ENCODE measurements around the gene ILRUN. TPM values are rescaled to one million over a fixed set of nuclear protein-coding genes. Genes with fewer than 3 reads are reported as not detected.
A peak's percentile ranks its signal among the peaks of the same experiment; 100 is the strongest.
"Not testable (repeated sequence)": the region's sequence is repeated elsewhere in the genome, so short reads cannot be mapped to it uniquely, and the experiment has no call there.

ILRUN gene
- total RNA-seq, 1 donor from 2014 or later = 58.9 TPM

- Mint-ChIP-seq H3K27ac (ENCODE audit: unreplicated experiment) (no peak overlapping the region), H3K9me3 (ENCODE audit: unreplicated experiment) (no peaks in the 10 kb centered on the region), H3K4me3 (ENCODE audit: unreplicated experiment) (no peak overlapping the region), H3K27me3 (ENCODE audit: unreplicated experiment) (no peaks in the 10 kb centered on the region), H3K4me1 (ENCODE audit: unreplicated experiment) (peaks cover 9% of the 10 kb centered on the region), H3K36me3 (ENCODE audit: low read depth, unreplicated experiment) (no peaks in the 10 kb centered on the region)
- TF ChIP-seq CTCF (IDR thresholded peaks at IDR 0.05; ENCODE audit: unreplicated experiment) = no peak
- no peak for DNase-seq (ENCODE audit: low spot score)
Observed at GRCh38 chr6:34664256-34664971, 32.2 kb downstream of the ILRUN start.

- TF ChIP-seq CTCF (IDR thresholded peaks at IDR 0.05; ENCODE audit: unreplicated experiment) = no peak
- no peak overlapping the region for H3K4me3 Mint-ChIP-seq (ENCODE audit: unreplicated experiment)
- no peaks in the 10 kb centered on the region for H3K27me3 Mint-ChIP-seq (ENCODE audit: unreplicated experiment)
- no peaks in the 10 kb centered on the region for H3K9me3 Mint-ChIP-seq (ENCODE audit: unreplicated experiment)
- no peak for DNase-seq (ENCODE audit: low spot score)
- no peaks in the 10 kb centered on the region for H3K36me3 Mint-ChIP-seq (ENCODE audit: low read depth, unreplicated experiment)
- H3K4me1 Mint-ChIP-seq (ENCODE audit: unreplicated experiment) = peaks cover 9% of the 10 kb centered on the region
- H3K27ac Mint-ChIP-seq (ENCODE audit: unreplicated experiment) = peak overlapping the region; percentile 19
Observed at GRCh38 chr6:34663831-34664255, 32.7 kb downstream of the ILRUN start.

- Mint-ChIP-seq H3K27ac (ENCODE audit: unreplicated experiment) (no peak overlapping the region), H3K4me3 (ENCODE audit: unreplicated experiment) (no peak overlapping the region), H3K9me3 (ENCODE audit: unreplicated experiment) (no peaks in the 10 kb centered on the region), H3K4me1 (ENCODE audit: unreplicated experiment) (peaks cover 9% of the 10 kb centered on the region), H3K27me3 (ENCODE audit: unreplicated experiment) (no peaks in the 10 kb centered on the region), H3K36me3 (ENCODE audit: low read depth, unreplicated experiment) (no peaks in the 10 kb centered on the region)
- no peak for TF ChIP-seq CTCF (IDR thresholded peaks at IDR 0.05; ENCODE audit: unreplicated experiment)
- no peak for DNase-seq (ENCODE audit: low spot score)
Observed at GRCh38 chr6:34663371-34663770, 33.2 kb downstream of the ILRUN start.

- Mint-ChIP-seq H3K36me3 (ENCODE audit: low read depth, unreplicated experiment) (no peaks in the 10 kb centered on the region), H3K9me3 (ENCODE audit: unreplicated experiment) (no peaks in the 10 kb centered on the region), H3K4me1 (ENCODE audit: unreplicated experiment) (peaks cover 25% of the 10 kb centered on the region), H3K4me3 (ENCODE audit: unreplicated experiment) (no peak overlapping the region), H3K27me3 (ENCODE audit: unreplicated experiment) (no peaks in the 10 kb centered on the region), H3K27ac (ENCODE audit: unreplicated experiment) (no peak overlapping the region)
- no peak for TF ChIP-seq CTCF (IDR thresholded peaks at IDR 0.05; ENCODE audit: unreplicated experiment)
- DNase-seq (ENCODE audit: low spot score) = no peak
Observed at GRCh38 chr6:34661357-34661756, 35.2 kb downstream of the ILRUN start.

GRCh38 chr6:34658605-34659265, 37.8 kb downstream of the ILRUN start:
- Mint-ChIP-seq H3K36me3 (ENCODE audit: low read depth, unreplicated experiment) (peaks cover 4% of the 10 kb centered on the region), H3K9me3 (ENCODE audit: unreplicated experiment) (no peaks in the 10 kb centered on the region), H3K4me3 (ENCODE audit: unreplicated experiment) (no peak overlapping the region), H3K27me3 (ENCODE audit: unreplicated experiment) (no peaks in the 10 kb centered on the region), H3K4me1 (ENCODE audit: unreplicated experiment) (peaks cover 20% of the 10 kb centered on the region), H3K27ac (ENCODE audit: unreplicated experiment) (no peak overlapping the region)
- no peak for TF ChIP-seq CTCF (IDR thresholded peaks at IDR 0.05; ENCODE audit: unreplicated experiment)
- no peak for DNase-seq (ENCODE audit: low spot score)

- H3K4me1 Mint-ChIP-seq (ENCODE audit: unreplicated experiment) = peaks cover 19% of the 10 kb centered on the region
- H3K27me3 Mint-ChIP-seq (ENCODE audit: unreplicated experiment) = not testable (repeated sequence)
- H3K27ac Mint-ChIP-seq (ENCODE audit: unreplicated experiment) = peak overlapping the region; percentile 95
Observed at GRCh38 chr6:34657979-34658480, 38.5 kb downstream of the ILRUN start.

More at GRCh38 chr6:34657979-34658480, 38.5 kb downstream of the ILRUN start:
- H3K9me3 Mint-ChIP-seq (ENCODE audit: unreplicated experiment); H3K4me3 Mint-ChIP-seq (ENCODE audit: unreplicated experiment); DNase-seq (ENCODE audit: low spot score); H3K36me3 Mint-ChIP-seq (ENCODE audit: low read depth, unreplicated experiment): not testable (repeated sequence)
